PC-9 (cell line): Measurements from ENCODE around the gene BARD1.

ENCODE experiments used
- EZH2 ChIP-seq: fragments of 200-600 bp; sonication (generic); IDR thresholded peaks from 2 replicates; pipeline ENCODE4 v1.8.0; 2017; ENCODE audit warnings: antibody characterized with exemption, low read depth
- TF ChIP-seq, protein P1 (sequence below): fragments of 200-600 bp; sonication (generic); conservative IDR thresholded peaks from 2 replicates; pipeline ENCODE4 v1.6.1; 2017; ENCODE audit warnings: mixed run types, antibody characterized with exemption, mild to moderate bottlenecking, moderate library complexity

- TF ChIP-seq, protein P1, sequence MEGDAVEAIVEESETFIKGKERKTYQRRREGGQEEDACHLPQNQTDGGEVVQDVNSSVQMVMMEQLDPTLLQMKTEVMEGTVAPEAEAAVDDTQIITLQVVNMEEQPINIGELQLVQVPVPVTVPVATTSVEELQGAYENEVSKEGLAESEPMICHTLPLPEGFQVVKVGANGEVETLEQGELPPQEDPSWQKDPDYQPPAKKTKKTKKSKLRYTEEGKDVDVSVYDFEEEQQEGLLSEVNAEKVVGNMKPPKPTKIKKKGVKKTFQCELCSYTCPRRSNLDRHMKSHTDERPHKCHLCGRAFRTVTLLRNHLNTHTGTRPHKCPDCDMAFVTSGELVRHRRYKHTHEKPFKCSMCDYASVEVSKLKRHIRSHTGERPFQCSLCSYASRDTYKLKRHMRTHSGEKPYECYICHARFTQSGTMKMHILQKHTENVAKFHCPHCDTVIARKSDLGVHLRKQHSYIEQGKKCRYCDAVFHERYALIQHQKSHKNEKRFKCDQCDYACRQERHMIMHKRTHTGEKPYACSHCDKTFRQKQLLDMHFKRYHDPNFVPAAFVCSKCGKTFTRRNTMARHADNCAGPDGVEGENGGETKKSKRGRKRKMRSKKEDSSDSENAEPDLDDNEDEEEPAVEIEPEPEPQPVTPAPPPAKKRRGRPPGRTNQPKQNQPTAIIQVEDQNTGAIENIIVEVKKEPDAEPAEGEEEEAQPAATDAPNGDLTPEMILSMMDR: no peak
- TF ChIP-seq EZH2: no peak
Measured at GRCh38 chr2:214807653-214808052, 1.8 kb downstream of the BARD1 start.
